ENCODE data around the gene TELO2. TPM values are rescaled to one million over a fixed set of nuclear protein-coding genes. Genes with fewer than 3 reads are reported as not detected.

TELO2 gene
- total and polyA plus RNA-seq, 2 experiments from 2014 or later: 51.6 to 58.7 TPM

DNA sequence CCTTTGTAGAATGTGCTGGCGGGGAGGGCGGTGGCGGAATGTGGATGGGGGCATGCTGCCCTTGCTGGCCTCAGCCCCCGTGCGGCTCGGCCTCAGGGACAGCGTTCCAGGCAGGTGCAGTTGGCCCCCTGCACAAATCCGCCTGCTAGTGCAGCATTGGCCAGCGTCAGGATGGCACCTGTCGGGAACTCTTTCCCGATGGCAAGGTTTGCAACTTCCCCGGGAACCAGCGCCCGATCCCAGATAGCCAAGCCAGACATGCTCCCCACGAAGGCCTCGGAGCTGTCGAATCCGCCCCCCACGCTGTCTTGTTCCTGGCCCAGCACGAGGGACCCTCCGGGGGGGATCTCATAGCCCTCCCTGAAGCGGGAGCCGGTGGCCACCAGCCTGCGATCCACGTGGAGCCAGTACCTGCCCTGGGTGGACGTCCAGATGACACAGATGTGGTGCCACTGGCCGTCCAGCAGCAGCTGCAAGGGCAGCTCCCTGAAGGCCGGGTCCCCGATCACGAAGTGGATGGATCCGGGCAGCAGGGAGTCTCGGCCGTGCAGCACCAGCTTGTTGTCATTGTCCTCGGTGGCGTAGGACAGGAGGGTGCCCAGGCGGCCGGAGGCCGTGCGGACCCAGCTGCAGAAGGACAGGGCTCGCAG, 7.2 kb upstream of the TELO2 start:
- Histone ChIP-seq H3K4me3 (no peak overlapping the region), H3K27me3 (peaks cover 27% of the 10 kb centered on the region), H3K36me3 (no peaks in the 10 kb centered on the region), H3K27ac (no peak overlapping the region), H3K9me3 (ENCODE audit: low read depth) (no peaks in the 10 kb centered on the region), H3K4me1 (ENCODE audit: low read depth) (no peaks in the 10 kb centered on the region)
- no peak for DNase-seq (ENCODE audit: low read depth in 1 of 2, low spot score in 1 of 2)
- TF ChIP-seq, protein P1, sequence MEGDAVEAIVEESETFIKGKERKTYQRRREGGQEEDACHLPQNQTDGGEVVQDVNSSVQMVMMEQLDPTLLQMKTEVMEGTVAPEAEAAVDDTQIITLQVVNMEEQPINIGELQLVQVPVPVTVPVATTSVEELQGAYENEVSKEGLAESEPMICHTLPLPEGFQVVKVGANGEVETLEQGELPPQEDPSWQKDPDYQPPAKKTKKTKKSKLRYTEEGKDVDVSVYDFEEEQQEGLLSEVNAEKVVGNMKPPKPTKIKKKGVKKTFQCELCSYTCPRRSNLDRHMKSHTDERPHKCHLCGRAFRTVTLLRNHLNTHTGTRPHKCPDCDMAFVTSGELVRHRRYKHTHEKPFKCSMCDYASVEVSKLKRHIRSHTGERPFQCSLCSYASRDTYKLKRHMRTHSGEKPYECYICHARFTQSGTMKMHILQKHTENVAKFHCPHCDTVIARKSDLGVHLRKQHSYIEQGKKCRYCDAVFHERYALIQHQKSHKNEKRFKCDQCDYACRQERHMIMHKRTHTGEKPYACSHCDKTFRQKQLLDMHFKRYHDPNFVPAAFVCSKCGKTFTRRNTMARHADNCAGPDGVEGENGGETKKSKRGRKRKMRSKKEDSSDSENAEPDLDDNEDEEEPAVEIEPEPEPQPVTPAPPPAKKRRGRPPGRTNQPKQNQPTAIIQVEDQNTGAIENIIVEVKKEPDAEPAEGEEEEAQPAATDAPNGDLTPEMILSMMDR (IDR thresholded peaks at IDR 0.05; ENCODE audit: low read depth, low read length): no peak

DNA sequence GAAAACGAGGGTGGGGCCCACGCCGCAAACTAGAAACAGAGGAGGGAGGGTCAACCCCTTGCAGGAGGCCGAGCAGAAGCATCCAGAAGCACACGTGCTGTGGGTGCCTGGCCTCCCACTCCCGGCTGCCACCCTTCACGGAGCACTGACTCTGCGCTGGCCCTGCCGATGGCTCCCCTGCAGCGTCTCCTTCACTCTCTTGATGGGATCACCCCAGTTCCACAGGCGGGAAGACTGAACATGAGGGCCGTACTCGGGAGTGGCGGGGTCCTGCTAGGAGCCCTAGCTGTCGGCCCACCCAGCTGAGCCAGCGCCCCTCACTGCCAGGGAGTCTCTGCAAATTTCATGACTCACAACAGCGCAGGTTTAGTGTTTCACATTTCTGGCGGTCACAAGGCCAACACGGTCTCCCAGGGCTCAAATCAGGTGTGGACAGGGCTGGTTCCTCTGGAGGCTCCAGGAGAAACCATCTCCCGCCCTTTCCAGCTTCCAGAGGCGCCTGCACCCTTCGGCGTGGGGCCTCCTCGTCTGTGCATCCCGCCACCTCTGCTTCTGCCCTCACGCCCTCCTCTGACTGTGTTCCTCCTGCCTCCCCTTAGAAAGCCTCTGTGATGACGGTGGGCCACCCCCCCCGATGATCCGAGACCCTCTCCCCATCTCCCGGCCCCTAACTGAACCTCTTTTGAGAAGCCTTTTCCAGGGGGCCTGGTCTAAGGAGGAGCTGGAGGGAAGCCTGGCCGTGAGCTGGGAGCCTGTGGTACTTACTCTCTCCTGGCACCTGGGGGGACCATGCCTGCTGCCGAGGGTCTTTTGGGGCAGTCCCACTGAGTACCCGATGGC, 6.4 kb upstream of the TELO2 start:
- no peaks in the 10 kb centered on the region for H3K9me3 ChIP-seq (ENCODE audit: low read depth)
- no peaks in the 10 kb centered on the region for H3K36me3 ChIP-seq
- no peak overlapping the region for H3K4me3 ChIP-seq
- H3K27ac ChIP-seq: no peak overlapping the region
- H3K4me1 ChIP-seq (ENCODE audit: low read depth): no peaks in the 10 kb centered on the region
- peaks cover 22% of the 10 kb centered on the region for H3K27me3 ChIP-seq
- TF ChIP-seq, protein P1 (IDR thresholded peaks at IDR 0.05; ENCODE audit: low read depth, low read length): no peak
- DNase-seq (ENCODE audit: low read depth in 1 of 2, low spot score in 1 of 2): no peak

DNA sequence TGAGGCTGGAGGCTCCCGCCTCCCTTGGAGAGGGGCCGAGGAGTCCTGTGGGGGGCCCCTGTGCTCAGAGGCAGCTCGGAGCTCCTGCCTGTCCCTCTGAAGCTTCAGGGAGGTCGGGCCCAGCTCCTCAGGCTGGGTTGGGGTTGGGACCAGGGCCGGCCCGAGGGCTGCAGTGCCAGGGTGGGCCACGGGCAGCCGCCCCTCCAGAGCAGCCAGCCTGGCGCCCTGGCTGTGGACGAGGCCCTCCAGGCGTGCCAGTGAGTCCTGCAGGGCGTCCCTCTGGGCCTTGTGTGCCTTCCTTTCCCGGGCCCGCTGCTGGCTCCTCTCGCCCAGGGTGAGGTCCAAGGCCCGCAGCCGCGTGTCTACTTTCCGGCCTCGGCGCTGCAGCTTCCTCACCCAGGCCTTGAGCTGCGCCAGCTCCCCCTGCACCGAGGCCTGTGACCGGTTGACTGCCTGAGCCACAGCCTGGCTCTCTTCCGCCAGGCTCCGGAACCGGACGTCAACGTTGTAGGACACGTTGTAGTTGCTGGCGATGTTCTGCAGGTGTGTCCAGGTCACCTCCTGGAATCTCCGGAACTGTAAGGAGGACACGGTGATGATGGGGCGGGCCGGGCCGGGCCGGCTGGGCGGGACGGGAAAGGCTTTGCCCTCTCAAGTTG, 5.6 kb upstream of the TELO2 start:
- no peak overlapping the region for H3K27ac ChIP-seq
- no peak for DNase-seq (ENCODE audit: low read depth in 1 of 2, low spot score in 1 of 2)

DNA sequence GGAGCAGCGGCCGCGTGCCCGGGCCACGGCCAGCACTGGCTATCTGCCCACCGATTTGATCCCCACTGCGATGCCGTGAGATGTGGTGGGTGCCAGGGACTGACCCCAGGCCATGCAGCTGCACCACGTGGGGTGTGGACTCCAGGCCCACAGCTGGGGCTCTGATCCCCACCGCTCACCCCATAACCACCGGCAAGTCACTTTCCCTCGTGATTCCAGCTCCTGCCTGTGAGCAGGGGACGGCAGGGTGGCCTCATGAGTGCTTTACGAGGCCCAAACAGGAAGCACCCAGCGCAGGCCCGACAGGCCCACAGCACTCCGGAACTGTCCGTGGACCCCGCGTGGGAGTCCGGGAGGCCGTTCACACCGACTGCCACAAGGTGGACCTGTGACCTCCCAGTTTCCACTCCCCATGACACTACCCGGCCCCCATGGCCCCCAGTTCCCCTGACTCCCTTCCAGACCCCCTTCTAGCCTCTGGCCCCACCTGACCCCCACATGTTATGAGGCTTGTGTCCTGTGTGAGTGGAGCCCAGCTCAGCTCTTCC, 5.0 kb upstream of the TELO2 start:
- Histone ChIP-seq H3K9me3 (ENCODE audit: low read depth) (no peaks in the 10 kb centered on the region), H3K4me3 (no peak overlapping the region), H3K36me3 (no peaks in the 10 kb centered on the region), H3K27ac (no peak overlapping the region), H3K4me1 (ENCODE audit: low read depth) (peaks cover 4% of the 10 kb centered on the region), H3K27me3 (peaks cover 11% of the 10 kb centered on the region)
- DNase-seq (ENCODE audit: low read depth in 1 of 2, low spot score in 1 of 2): no peak
- TF ChIP-seq, protein P1 (IDR thresholded peaks at IDR 0.05; ENCODE audit: low read depth, low read length): no peak

More for the DNA sequence above, 5.6 kb upstream of the TELO2 start:
- no peak overlapping the region for H3K4me3 ChIP-seq
- H3K9me3 ChIP-seq (ENCODE audit: low read depth): no peaks in the 10 kb centered on the region
- H3K36me3 ChIP-seq: no peaks in the 10 kb centered on the region
- TF ChIP-seq, protein P1 (IDR thresholded peaks at IDR 0.05; ENCODE audit: low read depth, low read length): no peak
- no peaks in the 10 kb centered on the region for H3K4me1 ChIP-seq (ENCODE audit: low read depth)
- H3K27me3 ChIP-seq: peaks cover 15% of the 10 kb centered on the region

DNA sequence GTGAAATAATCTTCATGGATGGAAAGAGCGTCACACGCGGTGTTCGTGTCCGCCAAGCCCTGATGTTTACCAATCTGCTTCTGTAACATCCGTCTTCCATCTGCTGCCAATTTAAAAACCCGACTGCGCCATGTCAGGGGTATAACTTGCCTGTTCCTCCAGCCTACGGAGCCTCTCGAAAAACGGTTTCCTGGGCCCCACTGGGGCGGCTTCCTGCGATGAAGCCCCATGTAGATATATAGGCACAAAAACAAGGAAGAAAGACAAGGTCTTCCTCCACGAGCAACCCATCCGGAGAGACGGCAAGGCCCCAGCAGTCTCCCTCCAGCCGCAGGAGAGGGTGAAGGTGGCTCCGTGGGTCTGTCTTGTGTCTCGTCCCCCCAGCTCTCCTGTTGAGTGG, 4.5 kb upstream of the TELO2 start, which contains the start of gene PTX4:
Gene PTX4 (minus strand): TSS at position 326 of the 400 bp plus-strand sequence. CDS start 35 bp downstream, at position 291.
- TF ChIP-seq, protein P1 (IDR thresholded peaks at IDR 0.05; ENCODE audit: low read depth, low read length): no peak
- H3K4me1 ChIP-seq (ENCODE audit: low read depth): peaks cover 4% of the 10 kb centered on the region
- no peaks in the 10 kb centered on the region for H3K9me3 ChIP-seq (ENCODE audit: low read depth)
- no peak within 1 kb of the TSS for H3K27ac ChIP-seq
- no peak within 1 kb of the TSS for H3K4me3 ChIP-seq
- no peak for DNase-seq (ENCODE audit: low read depth in 1 of 2, low spot score in 1 of 2)
- H3K27me3 ChIP-seq: peaks cover 10% of the 10 kb centered on the region
- H3K36me3 ChIP-seq: no peaks in the 10 kb centered on the region

All from cardiac muscle cell (in vitro differentiated cells and primary cell).